GM13977 (cell line): Measurements from ENCODE around the gene LRRC8A.
"Not testable (repeated sequence)": the region's sequence is repeated elsewhere in the genome, so short reads cannot be mapped to it uniquely, and the experiment has no call there.

Experiments used
- DNase-seq: peaks from one replicate; pipeline ENCODE4 v3.0.0; 2012; ENCODE audit warnings: low spot score
- in situ Hi-C: fragments of 300-500 bp; cut with MboI; formaldehyde crosslinking; loops from one replicate; pipeline ENCODE4 v1.12.0; 2022; ENCODE audit warnings: low sequenced_read_pairs, low pct_unique_long_range_greater_than_20kb, mixed read lengths, inconsistent platforms; ENCODE audit not compliant: unreplicated experiment
- TF ChIP-seq, protein P1 (sequence below): IDR thresholded peaks from 2 replicates; pipeline ENCODE4 v1.5.1; 2012; ENCODE audit warnings: mild to moderate bottlenecking, control low read depth; ENCODE audit not compliant: insufficient read depth; ENCODE audit errors: extremely low read depth, missing control alignments

LRRC8A gene

DNA sequence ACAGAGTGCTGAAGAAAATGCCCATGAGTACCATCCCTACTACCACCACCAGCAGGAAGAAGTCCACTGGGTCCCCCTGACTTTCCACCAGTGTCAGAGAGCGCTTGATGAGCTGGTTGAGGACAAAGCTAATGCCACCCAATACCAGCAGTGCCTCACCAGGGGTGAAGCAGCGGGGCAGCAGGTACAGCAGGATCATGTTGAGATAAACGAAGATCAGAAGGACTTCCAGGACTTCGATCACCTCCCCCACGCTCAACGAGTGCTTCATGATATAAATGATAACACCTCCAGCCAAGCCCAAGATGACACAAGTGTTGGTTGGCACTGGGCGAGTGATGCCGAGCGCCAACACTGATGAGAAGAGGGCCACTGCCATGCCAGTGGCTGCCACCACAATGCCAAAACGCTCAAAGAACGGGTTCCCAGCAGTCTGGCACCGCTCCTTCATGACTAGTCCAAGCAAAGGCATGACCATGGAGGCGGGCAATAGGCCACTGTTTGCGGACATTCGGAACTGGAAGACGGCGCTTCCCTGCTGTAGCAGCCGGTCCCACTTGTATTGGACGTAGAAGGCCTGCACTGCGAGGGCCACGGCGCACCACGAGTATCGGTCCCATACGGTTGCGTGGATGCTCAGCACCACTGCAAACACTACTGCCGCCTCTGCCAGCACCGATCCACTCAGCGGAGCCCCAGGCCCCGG is 64.8 kb downstream of the LRRC8A start:
- in situ Hi-C loops = no loop called here
- TF ChIP-seq, protein P1, sequence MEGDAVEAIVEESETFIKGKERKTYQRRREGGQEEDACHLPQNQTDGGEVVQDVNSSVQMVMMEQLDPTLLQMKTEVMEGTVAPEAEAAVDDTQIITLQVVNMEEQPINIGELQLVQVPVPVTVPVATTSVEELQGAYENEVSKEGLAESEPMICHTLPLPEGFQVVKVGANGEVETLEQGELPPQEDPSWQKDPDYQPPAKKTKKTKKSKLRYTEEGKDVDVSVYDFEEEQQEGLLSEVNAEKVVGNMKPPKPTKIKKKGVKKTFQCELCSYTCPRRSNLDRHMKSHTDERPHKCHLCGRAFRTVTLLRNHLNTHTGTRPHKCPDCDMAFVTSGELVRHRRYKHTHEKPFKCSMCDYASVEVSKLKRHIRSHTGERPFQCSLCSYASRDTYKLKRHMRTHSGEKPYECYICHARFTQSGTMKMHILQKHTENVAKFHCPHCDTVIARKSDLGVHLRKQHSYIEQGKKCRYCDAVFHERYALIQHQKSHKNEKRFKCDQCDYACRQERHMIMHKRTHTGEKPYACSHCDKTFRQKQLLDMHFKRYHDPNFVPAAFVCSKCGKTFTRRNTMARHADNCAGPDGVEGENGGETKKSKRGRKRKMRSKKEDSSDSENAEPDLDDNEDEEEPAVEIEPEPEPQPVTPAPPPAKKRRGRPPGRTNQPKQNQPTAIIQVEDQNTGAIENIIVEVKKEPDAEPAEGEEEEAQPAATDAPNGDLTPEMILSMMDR = no peak
- DNase-seq = no peak

DNA sequence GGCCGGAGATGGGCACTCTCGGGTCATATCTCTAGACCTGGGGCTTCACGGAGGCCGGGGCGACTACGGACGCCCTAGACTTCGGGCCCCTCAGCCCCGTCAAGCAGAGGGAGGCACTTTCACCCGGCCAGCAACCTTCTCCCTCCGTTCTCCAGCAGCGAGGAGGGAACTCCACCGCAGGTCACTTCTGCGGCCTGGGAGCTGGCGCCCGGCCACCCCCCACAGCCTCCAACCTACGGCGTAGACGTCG is 65.3 kb downstream of the LRRC8A start:
- no peak for DNase-seq
- TF ChIP-seq, protein P1 = no peak
- in situ Hi-C loops = no loop called here

DNA sequence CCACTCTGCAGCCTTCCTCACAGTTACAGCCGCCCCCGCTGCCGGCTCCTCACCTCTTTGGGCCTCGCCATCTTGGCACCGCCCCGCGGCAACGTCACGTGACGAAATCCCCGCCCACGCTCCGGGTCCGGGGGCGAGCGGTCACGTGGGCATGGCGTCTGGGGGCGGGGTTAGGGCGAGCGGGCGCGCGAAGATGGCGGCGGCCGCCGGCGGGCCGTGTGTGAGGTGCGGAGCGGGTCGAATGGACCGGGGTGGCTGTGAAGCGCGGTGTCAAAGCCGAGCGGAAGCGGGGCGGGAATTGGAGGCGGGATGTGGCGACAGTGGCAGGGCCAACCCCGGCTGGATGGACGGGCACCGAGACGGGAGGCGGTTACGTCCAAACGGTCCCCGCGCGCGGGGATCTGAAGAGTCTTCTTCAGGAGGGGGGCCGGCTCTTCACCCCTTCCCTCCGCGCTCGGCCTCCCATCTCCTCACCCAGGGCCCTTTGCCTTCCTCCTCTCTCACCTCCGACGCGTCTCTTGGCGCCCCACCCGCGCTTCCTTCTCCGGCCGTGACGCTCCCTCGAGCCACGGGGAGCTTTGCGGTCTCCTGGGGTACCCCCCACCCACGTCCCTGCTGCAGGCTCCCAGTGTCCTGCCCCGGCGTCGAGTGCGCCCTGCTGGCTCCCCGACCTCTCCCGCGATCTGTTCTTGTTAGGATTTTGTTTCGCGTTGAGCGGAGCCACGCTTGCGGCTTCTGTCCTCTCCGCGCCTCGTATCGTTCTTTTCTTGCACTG is 65.8 kb downstream of the LRRC8A start, which contains the start of the genes DOLK and NUP188:
Gene DOLK (minus strand): TSS at position 77 of the 775 bp plus-strand sequence. CDS start 300 bp downstream, outside the sequence.
Gene NUP188 (plus strand): TSS at position 173 of the 775 bp plus-strand sequence. CDS start 21 bp downstream, at position 194.
- TF ChIP-seq, protein P1 = no peak
- DNase-seq = peak; percentile 99
- in situ Hi-C loops = no loop called here

DNA sequence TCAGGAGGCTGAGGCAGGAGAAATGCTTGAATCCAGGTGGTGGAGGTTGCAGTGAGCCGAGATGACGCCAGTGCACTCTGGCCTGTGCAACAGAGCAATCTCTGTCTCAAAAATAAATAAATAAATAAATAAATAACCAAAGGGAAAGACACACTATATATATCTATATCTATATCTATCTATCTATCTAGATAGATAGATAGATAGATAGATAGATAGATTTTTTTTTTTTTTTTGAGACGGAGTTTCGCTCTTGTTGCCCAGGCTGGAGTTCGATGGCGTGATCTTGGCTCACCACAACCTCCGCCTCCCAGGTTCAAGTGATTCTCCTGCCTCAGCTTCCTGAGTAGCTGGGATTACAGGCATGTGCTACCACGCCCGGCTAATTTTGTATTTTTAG is 79.5 kb downstream of the LRRC8A start:
- DNase-seq, in situ Hi-C loops: not testable (repeated sequence)
